Measurements from ENCODE around the gene FGF1.

FGF1 gene

GRCh38 chr5:142694092-142694856, 8.4 kb upstream of the FGF1 start:
- DNase-seq = no peak

DNA sequence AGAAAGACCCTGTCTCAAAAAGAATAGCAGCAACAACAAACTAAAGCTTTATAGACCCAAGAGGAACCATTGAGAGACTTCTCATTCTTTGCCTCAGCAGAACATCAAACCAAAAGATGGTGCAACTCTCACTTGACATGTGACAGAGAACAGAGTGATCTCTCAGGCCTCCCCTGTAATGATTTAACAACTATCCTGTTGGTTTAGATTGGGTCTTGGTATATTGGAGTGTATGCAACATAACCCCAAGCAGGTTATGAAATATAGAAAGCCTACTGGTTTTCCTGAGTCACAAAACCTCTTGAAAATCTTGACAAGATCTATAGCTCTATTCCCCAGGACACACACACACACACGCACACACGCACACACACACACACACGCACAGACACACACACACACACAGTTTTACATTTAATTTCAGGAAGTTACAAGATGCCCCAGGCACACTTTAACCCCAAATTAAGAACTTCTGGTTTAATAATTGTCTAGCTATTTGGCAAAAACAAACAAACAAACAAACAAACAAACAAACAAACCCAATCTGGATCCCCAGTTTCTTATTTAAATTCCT, 6.5 kb upstream of the FGF1 start:
- DNase-seq = no peak

- no peak for DNase-seq
Observed at GRCh38 chr5:142690667-142691066, 4.8 kb upstream of the FGF1 start.

DNA sequence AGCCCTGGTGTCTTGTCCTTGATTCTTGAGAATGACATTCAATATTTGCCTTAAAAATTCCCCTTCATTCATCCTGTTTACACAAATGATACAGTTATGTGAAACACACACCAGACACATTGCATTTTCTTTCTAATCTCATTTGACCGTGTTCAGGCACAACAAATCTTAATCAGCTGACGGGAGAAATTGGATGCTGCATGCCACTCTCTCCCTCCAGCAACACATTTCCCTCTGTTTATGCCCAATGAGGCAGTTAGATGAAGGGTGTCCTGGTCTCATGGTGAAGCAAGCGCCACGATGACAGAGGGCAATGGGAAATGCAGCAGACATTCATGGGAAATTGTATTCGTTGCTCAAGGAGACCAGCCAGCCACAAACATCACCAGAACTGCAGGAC, 3.2 kb upstream of the FGF1 start:
- DNase-seq = no peak

- no peak for DNase-seq
Observed at GRCh38 chr5:142688281-142688989, 2.5 kb upstream of the FGF1 start.

- DNase-seq = no peak
Observed at GRCh38 chr5:142686968-142687367, 1.1 kb upstream of the FGF1 start.

GRCh38 chr5:142686210-142686734, 382 bp upstream of the FGF1 start:
- DNase-seq = no peak

DNA sequence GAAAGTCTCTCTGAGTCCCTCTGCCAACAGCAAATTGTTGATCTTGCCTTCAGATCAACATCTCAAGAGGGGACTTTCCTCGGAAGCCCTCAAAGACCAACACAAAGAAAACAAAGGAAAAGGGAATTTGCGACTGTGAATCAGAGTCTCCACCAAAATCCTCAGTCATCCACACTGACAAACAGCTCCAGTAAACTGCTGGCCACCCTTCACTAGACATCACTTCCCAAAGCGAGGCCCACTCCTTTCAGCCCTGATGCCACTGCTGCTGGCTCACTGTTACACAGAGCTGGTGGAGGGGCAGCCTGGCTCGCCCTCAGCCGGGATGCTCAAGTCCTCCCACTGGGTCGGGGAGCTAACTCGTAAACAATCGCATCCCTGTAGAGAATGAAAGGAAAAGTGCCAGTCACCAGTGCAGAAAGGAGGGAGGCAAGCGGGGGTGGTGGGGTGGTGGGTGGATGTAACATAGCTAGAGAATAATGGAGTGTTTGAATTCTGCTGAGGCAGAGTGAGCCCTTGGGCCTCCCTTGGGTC, 1.3 kb downstream of the FGF1 start:
- no peak for DNase-seq

DNA sequence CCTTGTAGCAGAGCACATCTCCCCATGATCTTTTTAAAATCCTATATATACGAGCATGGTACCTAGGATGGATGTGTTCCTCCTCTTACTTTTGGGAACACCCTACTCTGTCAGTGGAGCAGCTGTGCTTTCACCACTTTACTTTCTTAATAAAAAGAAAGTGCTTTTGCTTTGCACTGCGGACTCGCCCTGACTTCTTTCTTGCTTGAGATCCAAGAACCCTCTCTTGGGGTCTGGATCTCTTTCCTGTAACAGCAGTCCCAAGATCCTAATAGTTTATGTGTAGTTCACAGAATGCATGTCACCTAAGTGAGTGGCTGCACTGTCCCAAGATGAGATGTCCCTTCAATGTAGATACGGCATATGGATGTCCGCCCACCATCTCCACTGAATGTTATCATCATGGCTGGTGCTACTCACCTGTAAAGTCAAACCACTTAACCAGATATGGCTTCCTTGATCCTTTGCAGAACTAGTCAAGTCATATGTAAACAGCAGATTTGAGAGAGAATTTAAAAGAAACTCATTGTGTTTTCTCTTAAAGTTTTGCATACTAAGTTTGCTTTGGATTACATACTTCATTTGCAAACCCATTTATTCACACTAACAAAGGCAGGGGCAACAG, 1.9 kb downstream of the FGF1 start:
- DNase-seq = no peak

GRCh38 chr5:142683116-142683515, 2.8 kb downstream of the FGF1 start:
- no peak for DNase-seq

- DNase-seq = no peak
Observed at GRCh38 chr5:142680605-142681259, 5.2 kb downstream of the FGF1 start.

DNA sequence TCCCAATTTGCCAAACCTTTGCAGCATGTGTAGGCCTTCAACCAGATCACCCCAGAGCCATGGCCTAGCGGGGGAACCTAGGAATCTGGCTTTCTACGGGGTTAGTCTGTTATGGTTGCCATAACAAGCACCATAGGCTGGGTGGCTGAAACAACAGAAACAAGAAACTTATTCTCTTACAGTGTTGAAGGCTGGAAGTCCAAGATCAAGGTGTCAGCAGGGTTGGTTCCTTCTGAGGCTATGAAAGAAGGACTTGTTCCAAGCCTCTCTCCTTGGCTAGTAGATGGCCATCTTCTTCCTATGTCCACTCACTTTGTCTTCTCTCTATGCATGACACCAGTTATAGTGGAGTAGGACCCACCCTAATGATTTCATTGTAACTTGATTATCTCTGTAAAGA, 6.1 kb downstream of the FGF1 start:
- DNase-seq = no peak

DNA sequence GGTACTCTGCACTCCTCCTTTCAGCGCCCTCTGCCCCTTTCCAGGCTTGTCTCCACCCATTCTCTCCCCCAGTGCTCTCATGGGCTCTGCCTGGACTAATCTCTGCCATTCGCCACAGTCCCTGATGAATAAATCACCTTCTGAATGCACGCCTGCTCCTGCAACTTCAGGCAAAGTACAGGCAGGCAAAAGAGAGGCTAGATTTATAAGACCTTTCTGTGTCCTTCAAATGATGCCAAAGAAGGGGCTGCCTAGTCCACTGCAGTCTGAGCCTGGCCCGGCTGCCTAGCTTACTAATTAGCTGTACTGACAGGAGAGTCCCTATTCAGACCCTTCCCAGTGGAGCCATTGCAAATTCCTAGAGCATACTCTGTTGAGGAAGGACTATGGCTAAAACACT, 7.4 kb downstream of the FGF1 start:
- DNase-seq = no peak

DNA sequence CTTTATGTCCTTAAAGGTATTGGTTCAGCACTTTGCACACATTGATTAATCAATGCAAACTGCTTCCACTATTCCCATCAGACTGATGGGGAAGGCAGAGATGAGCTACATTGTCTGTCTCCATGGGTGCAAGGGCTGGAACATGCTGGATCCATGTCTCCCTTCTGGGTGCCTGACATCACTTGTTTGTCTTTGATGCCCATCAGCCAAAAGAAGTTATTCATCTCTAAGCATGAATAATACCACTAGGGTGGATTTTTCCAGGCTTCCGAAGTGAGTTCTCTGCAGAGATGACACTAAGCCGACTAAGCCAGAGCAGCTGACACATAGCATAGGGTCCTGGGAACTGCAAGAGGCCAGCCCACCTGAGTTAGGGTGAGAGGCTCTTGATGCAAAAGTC, 8.7 kb downstream of the FGF1 start:
- DNase-seq = no peak

DNA sequence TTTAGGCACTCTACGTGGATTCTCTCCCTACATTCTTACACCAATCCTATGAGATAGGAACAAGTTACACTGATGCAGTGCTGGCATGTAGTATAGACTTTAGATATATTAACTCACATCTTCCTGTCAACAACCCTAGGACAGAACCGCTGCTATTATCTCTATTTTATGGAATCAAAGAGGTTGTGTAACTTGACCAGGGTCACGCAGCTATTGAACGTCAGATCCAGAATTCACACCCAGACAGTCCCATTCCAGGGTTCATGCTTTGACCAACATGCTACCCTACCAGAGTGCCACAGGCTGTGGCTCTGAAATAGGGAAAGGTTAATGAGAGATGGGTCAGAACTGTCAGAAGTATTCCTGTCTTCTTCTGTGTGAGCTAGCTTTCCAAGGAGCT, 9.6 kb downstream of the FGF1 start:
- DNase-seq = no peak

DNA sequence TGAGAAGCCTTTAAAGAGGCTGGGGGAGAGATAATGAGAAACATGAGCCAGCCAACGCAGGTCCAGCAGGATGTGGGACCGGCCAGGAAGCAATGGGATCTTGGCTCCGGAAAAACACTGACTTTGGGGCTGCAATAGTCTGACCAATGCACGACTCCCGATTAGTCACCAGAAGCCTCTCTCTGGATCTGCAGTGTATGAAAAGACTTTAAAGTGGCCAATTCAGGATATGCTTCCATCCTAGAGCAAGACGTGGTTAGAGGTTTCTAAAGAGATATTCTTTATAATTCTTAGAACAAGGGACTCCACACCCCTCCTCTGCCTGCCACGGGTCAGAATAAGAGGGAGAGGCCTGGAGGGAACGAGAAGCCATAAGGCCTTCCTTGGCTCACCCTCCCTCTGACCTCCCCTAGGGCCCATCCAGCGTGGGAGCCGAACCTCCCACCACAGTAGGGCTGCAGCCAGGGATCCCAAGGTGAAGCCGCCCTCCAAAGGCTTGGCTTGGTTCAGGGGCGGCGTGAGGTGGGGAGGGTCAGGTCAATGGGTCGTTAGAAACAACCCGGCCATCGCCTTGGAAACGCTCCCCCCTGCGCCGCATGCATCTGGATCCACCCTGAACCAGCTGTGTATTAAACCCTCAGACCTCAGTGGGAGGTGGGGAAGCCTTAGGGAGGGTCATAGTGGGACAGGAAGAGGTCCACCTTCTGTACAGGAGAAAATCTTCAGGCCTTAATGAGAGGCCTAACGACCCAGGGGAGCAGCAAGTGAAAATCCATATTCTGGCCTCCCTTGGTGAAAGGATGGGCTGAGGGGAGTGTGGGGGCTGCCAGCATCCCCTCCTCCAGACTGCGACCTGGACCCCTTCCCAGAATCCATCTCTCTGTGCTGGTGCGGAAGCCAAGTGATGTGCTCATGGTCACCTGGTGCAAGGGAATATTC, 11.1 kb downstream of the FGF1 start:
- DNase-seq = no peak

DNA sequence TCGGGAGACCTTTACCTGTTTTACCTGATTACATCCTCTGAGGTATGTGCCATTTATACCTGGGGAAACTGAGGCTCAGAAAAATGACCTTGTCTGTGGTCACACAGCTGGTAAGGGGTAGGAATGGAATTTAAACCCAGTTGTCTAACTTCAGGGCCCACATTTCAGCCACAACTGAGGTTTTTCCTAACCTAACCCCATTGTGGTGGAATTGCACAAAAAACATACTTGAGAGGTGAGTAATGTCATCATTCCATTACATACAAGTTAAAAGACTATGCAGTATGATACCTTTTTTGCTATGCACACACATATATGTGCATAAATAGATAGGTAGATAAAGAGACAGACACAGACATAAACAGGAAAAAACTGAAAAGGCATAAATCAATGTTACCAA, 14.1 kb downstream of the FGF1 start:
- DNase-seq = no peak

DNA sequence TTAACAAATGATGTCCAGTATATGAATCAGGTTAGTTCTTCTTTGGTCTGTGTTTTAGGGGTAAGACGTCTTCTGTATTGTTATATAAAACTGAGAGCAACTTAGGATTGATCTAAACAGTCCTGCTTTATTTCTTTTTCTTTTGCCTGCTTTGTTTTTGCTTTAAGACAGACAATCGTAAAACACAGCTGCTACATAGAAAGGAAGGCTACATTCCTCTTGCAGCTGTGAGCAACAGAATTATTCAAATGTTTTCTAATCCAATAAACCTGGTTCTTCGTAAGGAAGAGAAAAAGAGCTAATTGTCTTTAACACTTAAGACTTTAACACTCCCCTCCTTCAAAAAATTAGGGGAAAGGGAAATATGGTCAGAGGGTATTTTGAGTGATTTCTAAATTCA, 14.6 kb downstream of the FGF1 start:
- DNase-seq = no peak

- DNase-seq = no peak
Observed at GRCh38 chr5:142670804-142671203, 15.1 kb downstream of the FGF1 start.

- DNase-seq = no peak
Observed at GRCh38 chr5:142669477-142669876, 16.4 kb downstream of the FGF1 start.

- no peak for DNase-seq
Observed at GRCh38 chr5:142668336-142668735, 17.6 kb downstream of the FGF1 start.

- no peak for DNase-seq
Observed at GRCh38 chr5:142667831-142668230, 18.1 kb downstream of the FGF1 start.
